Fibroblast of gingiva (primary cell): ENCODE data around the gene FMO3.

Experiments used
- DNase-seq: peaks from one replicate; pipeline ENCODE4 v3.0.0-alpha.2; 2011; ENCODE audit warnings: low read depth

Gene FMO3

GRCh38 chr1:171090604-171091003, at the start of gene FMO3:
FMO3 (plus strand) TSS chr1:171090905; CDS start chr1:171092659, 1,754 bp downstream.
- DNase-seq, result no peak

- no peak for DNase-seq
These were observed 42.7 kb upstream of the FMO3 start for GRCh38 chr1:171048014-171048413.

- DNase-seq, result no peak
These were observed 37.7 kb upstream of the FMO3 start for GRCh38 chr1:171052977-171053376.

- no peak for DNase-seq
These were observed 34.6 kb upstream of the FMO3 start for GRCh38 chr1:171055966-171056643.

GRCh38 chr1:171061425-171062143, 29.1 kb upstream of the FMO3 start:
- peak; percentile 43 for DNase-seq

- no peak for DNase-seq
These were observed 27.8 kb upstream of the FMO3 start for GRCh38 chr1:171062902-171063301.

GRCh38 chr1:171075041-171075440, 15.7 kb upstream of the FMO3 start:
- no peak for DNase-seq

GRCh38 chr1:171081314-171081753, 9.4 kb upstream of the FMO3 start:
- DNase-seq, result peak; percentile 74

GRCh38 chr1:171081763-171082201, 8.9 kb upstream of the FMO3 start:
- no peak for DNase-seq

GRCh38 chr1:171082606-171083005, 8.1 kb upstream of the FMO3 start:
- no peak for DNase-seq

GRCh38 chr1:171083222-171083621, 7.5 kb upstream of the FMO3 start:
- DNase-seq, result no peak

GRCh38 chr1:171084091-171084490, 6.6 kb upstream of the FMO3 start:
- no peak for DNase-seq

- DNase-seq, result no peak
These were observed 5.8 kb upstream of the FMO3 start for GRCh38 chr1:171084870-171085269.

GRCh38 chr1:171087896-171088295, 2.8 kb upstream of the FMO3 start:
- DNase-seq, result no peak

GRCh38 chr1:171103862-171104261, 13.2 kb downstream of the FMO3 start:
- DNase-seq, result no peak

- DNase-seq, result peak; percentile 59
These were observed 16.7 kb downstream of the FMO3 start for GRCh38 chr1:171107262-171107940.

GRCh38 chr1:171107969-171108368, 17.3 kb downstream of the FMO3 start:
- no peak for DNase-seq

GRCh38 chr1:171109966-171110365, 19.3 kb downstream of the FMO3 start:
- DNase-seq, result no peak

- DNase-seq, result peak; percentile 70
These were observed 20.1 kb downstream of the FMO3 start for GRCh38 chr1:171110621-171111326.

GRCh38 chr1:171112119-171112518, 21.4 kb downstream of the FMO3 start:
- no peak for DNase-seq

GRCh38 chr1:171113382-171113781, 22.7 kb downstream of the FMO3 start:
- no peak for DNase-seq

- DNase-seq, result peak; percentile 49
These were observed 24.7 kb downstream of the FMO3 start for GRCh38 chr1:171115280-171115897.
